Epithelial cell of esophagus (primary cell): ENCODE measurements around the gene TYMS.

Experiments used
- DNase-seq: peaks from one replicate; pipeline ENCODE4 v3.0.0; 2010; ENCODE audit warnings: low read depth
- H3K4me3 ChIP-seq: 2 replicates; pipeline ENCODE4 v1.5.1; 2011; ENCODE audit warnings: mild to moderate bottlenecking, low read length, control low read depth
- CTCF ChIP-seq: IDR thresholded peaks from 2 replicates; pipeline ENCODE4 v1.5.1; 2011; ENCODE audit warnings: low read depth, mild to moderate bottlenecking, low read length, control low read depth, inconsistent platforms; ENCODE audit not compliant: insufficient read depth; ENCODE audit errors: missing control alignments

TYMS gene

GRCh38 chr18:657311-658000, at the start of gene TYMS:
TSS of gene TYMS (plus strand) at chr18:657653. CDS start at chr18:657743, 90 bp downstream.
- TF ChIP-seq CTCF = no peak
- H3K4me3 ChIP-seq = peak within 1 kb of the TSS; percentile 76
- DNase-seq = peak; percentile 75

DNA sequence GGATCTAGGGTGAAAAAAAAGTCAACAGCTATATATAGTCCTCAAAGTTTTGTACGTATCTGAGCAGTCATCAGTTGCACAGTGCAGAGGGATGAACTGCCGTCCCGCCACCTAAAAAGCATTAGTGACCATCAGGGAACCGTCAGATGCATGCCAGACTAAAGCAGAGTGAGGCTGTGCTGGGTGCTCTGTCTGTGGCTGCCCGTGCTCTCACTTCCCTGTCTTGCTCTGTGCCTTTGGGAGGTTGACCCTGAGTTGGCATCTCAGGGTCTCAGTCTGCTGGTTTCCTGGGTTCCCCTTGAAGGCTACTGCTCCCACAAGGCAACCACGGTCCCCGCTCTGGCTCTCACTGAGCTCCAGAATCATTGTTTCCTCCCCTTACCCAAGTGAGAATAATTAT, 49.5 kb upstream of the TYMS start:
- no peak for DNase-seq
- TF ChIP-seq CTCF = no peak
- H3K4me3 ChIP-seq = no peak overlapping the region

GRCh38 chr18:610214-610928, 47.1 kb upstream of the TYMS start:
- no peak for TF ChIP-seq CTCF
- DNase-seq = no peak
- no peak overlapping the region for H3K4me3 ChIP-seq

DNA sequence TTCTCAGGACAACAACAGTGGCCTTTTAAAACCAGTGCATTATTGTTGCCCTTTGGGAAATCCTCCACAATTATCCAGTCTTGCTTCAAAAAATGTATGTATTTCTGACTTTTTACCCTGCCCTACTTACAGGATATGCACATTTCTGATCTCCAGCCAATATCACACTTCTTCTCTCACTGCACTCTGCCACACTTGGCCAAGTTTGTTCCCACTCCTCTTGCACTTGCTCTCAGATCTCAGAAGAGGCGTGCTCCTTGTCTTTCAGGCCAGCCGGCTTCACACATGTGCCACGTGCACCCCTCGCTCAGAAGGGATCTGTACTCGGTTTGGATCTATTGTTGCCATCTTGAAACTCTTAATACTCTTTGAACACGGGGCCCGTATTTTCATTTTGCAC, 45.3 kb upstream of the TYMS start:
- TF ChIP-seq CTCF = no peak
- no peak overlapping the region for H3K4me3 ChIP-seq
- DNase-seq = no peak

- H3K4me3 ChIP-seq = no peak overlapping the region
- TF ChIP-seq CTCF = no peak
- no peak for DNase-seq
These were observed 43.3 kb upstream of the TYMS start for GRCh38 chr18:614193-614592.

GRCh38 chr18:615092-615521, 42.3 kb upstream of the TYMS start:
- no peak for DNase-seq

More at GRCh38 chr18:615092-615521, 42.3 kb upstream of the TYMS start:
- H3K4me3 ChIP-seq = no peak overlapping the region
- no peak for TF ChIP-seq CTCF
